Measurements from ENCODE around the gene CD4. TPM values are rescaled to one million over a fixed set of nuclear protein-coding genes. Genes with fewer than 3 reads are reported as not detected.

The CD4 gene
- total RNA-seq, 4 donors from 2014 or later = 1.00 to 7.9 (median 2.8) TPM

- intact Hi-C loops (cut with DNase I; ENCODE audit: low total_unique reads) (no loop called here), in situ Hi-C loops (cut with MboI; ENCODE audit: low pct_ligation_motif_present in 1 of 4, low pct_unique_long_range_greater_than_20kb in 1 of 4, low sequenced_read_pairs in 3 of 4) (no loop called here)
- peak; percentile 99 for TF ChIP-seq POLR2A (IDR thresholded peaks at IDR 0.05)
- TF ChIP-seq CTCF (IDR thresholded peaks at IDR 0.05) = peak in 2 of 5 experiments; percentile 12 to 45
- TF ChIP-seq POLR2AphosphoS5 (IDR thresholded peaks at IDR 0.05) = peak; percentile 93 to 98 (median 98)
- TF ChIP-seq EP300 (IDR thresholded peaks at IDR 0.05; ENCODE audit: low read depth) = no peak
- peak; percentile 95 for DNase-seq
- H3K4me1 ChIP-seq = peaks cover 10 to 27% (median 17%) of the 10 kb centered on the region in 4 donors
- H3K27ac ChIP-seq = peak within 1 kb of the TSS; percentile 97 to 99 (median 98)
- 0% methylated on average over 37 of the region's 37 CpGs; no CpG with 5 or more reads in 1 of the 2 donors for WGBS, 2 donors (ENCODE audit: low coverage in 1 of 2)
- peaks cover 0 to 2% (median 0%) of the 10 kb centered on the region in 4 donors for H3K36me3 ChIP-seq
- H3K9me3 ChIP-seq = no peaks in the 10 kb centered on the region
- H3K4me3 ChIP-seq = peak within 1 kb of the TSS; percentile 37 to 82 (median 54)
- no peaks in the 10 kb centered on the region for H3K27me3 ChIP-seq
Measured at GRCh38 chr12:6851153-6851920, 62.0 kb downstream of the CD4 start, which contains the start of gene CDCA3. CDCA3 (minus strand) TSS chr12:6851286; CDS start chr12:6850952, 334 bp downstream.

- DNase-seq = peak; percentile 99
- Histone ChIP-seq H3K4me1 (peaks cover 10 to 27% (median 17%) of the 10 kb centered on the region in 4 donors), H3K27ac (peak within 1 kb of the TSS; percentile 97 to 99 (median 98)), H3K36me3 (peaks cover 0 to 8% (median 2%) of the 10 kb centered on the region in 4 donors), H3K9me3 (no peaks in the 10 kb centered on the region), H3K4me3 (peak within 1 kb of the TSS; percentile 38 to 82 (median 54)), H3K27me3 (no peaks in the 10 kb centered on the region)
- 0% methylated on average over 50 of the region's 65 CpGs; no CpG with 5 or more reads in 1 of the 2 donors for WGBS, 2 donors (ENCODE audit: low coverage in 1 of 2)
- intact Hi-C loops (cut with DNase I; ENCODE audit: low total_unique reads) = no loop called here
- TF ChIP-seq POLR2A (IDR thresholded peaks at IDR 0.05) (no peak), POLR2AphosphoS5 (IDR thresholded peaks at IDR 0.05) (peak in 2 of 3 donors; percentile 39 to 71), EP300 (IDR thresholded peaks at IDR 0.05; ENCODE audit: low read depth) (no peak), CTCF (IDR thresholded peaks at IDR 0.05) (no peak)
- in situ Hi-C loops (cut with MboI; ENCODE audit: low pct_ligation_motif_present in 1 of 4, low pct_unique_long_range_greater_than_20kb in 1 of 4, low sequenced_read_pairs in 3 of 4) = no loop called here
Measured at GRCh38 chr12:6851921-6852650, 62.8 kb downstream of the CD4 start, which contains the start of gene USP5. USP5 (plus strand) TSS chr12:6852150; CDS start chr12:6852180, 30 bp downstream.

- H3K4me1 ChIP-seq = peaks cover 10 to 27% (median 17%) of the 10 kb centered on the region in 4 donors
- DNase-seq = peak; percentile 50
- peak overlapping the region; percentile 38 to 82 (median 52) for H3K4me3 ChIP-seq
- WGBS, 2 donors (ENCODE audit: low coverage in 1 of 2) = 2% methylated on average over 18 of the region's 18 CpGs; no CpG with 5 or more reads in 1 of the 2 donors
- intact Hi-C loops (cut with DNase I; ENCODE audit: low total_unique reads) = no loop called here
- in situ Hi-C loops (cut with MboI; ENCODE audit: low pct_ligation_motif_present in 1 of 4, low pct_unique_long_range_greater_than_20kb in 1 of 4, low sequenced_read_pairs in 3 of 4) = no loop called here
- no peaks in the 10 kb centered on the region for H3K27me3 ChIP-seq
- TF ChIP-seq CTCF (IDR thresholded peaks at IDR 0.05) = no peak
- no peak for TF ChIP-seq EP300 (IDR thresholded peaks at IDR 0.05; ENCODE audit: low read depth)
- no peak for TF ChIP-seq POLR2AphosphoS5 (IDR thresholded peaks at IDR 0.05)
- TF ChIP-seq POLR2A (IDR thresholded peaks at IDR 0.05) = no peak
- H3K9me3 ChIP-seq = no peaks in the 10 kb centered on the region
- peak overlapping the region; percentile 75 to 98 (median 97) for H3K27ac ChIP-seq
- peaks cover 0 to 14% (median 5%) of the 10 kb centered on the region in 4 donors for H3K36me3 ChIP-seq
Measured at GRCh38 chr12:6852651-6853354, 63.5 kb downstream of the CD4 start.
